CD4-positive, alpha-beta T cell (primary cell): Measurements from ENCODE around the gene OGFOD2. TPM values are rescaled to one million over a fixed set of nuclear protein-coding genes. Genes with fewer than 3 reads are reported as not detected.

ENCODE experiments used
- ATAC-seq: fragments of 200-7000 bp; cut with Tn5 transposase; one replicate; pipeline ENCODE4 v1.10.0; 2022; ENCODE audit warnings: mild to moderate bottlenecking; ENCODE audit not compliant: poor library complexity
- CTCF ChIA-PET: fragments of 350-600 bp; sonication (Branson Sonifier 250); formaldehyde crosslinking; loops from one replicate; lab custom pipeline; 2021; ENCODE audit warnings: antibody characterized with exemption, inconsistent platforms; lab: Charles Lee
- POLR2A ChIA-PET: fragments of 350-600 bp; sonication (Branson Sonifier 250); formaldehyde crosslinking; loops from one replicate; lab custom pipeline; 2021; ENCODE audit warnings: antibody characterized with exemption, inconsistent platforms; lab: Charles Lee
- DNase-seq, 14 experiments: peaks; one replicate each; pipeline ENCODE4 v3.0.0-alpha.2; 2013 to 2020; ENCODE audit warnings: mixed read lengths in 2 of 14
- H3K27ac ChIP-seq, 2 donors: one replicate each; pipeline versions ENCODE4 v1.5.1 to v1.7.0; 2013; ENCODE audit warnings: low read length in 2 of 2, low read depth in 1 of 2, mild to moderate bottlenecking in 1 of 2
- H3K27me3 ChIP-seq, 2 experiments: 1 replicate in 1 of 2; 2 replicates in 1 of 2; pipeline versions ENCODE4 v1.6.1 to v1.7.0; 2013; ENCODE audit warnings: low read length in 2 of 2, control low read depth in 1 of 2, mild to moderate bottlenecking in 1 of 2, moderate library complexity in 1 of 2; ENCODE audit not compliant: insufficient read depth in 2 of 2, control insufficient read depth in 1 of 2
- H3K36me3 ChIP-seq: one replicate; pipeline ENCODE4 v1.6.1; 2013; ENCODE audit warnings: low read length, control low read depth; ENCODE audit not compliant: insufficient read depth
- H3K4me1 ChIP-seq: one replicate; pipeline ENCODE4 v1.6.1; 2013; ENCODE audit warnings: low read length, control low read depth; ENCODE audit not compliant: insufficient read depth
- H3K4me3 ChIP-seq: one replicate; pipeline ENCODE4 v1.5.1; 2013; ENCODE audit warnings: mild to moderate bottlenecking, low read length, moderate library complexity
- H3K9me3 ChIP-seq, 2 experiments: 1 replicate in 1 of 2; 2 replicates in 1 of 2; pipeline versions ENCODE4 v1.6.1 to v1.7.0; 2013; ENCODE audit warnings: low read length in 2 of 2, mild to moderate bottlenecking in 2 of 2, control low read depth in 1 of 2, moderate library complexity in 1 of 2; ENCODE audit not compliant: control insufficient read depth in 1 of 2, insufficient read depth in 1 of 2
- H3K27ac Mint-ChIP-seq: one replicate; pipeline ENCODE4 v1.8.0; 2020; ENCODE audit warnings: mixed read lengths
- H3K27me3 Mint-ChIP-seq: one replicate; pipeline ENCODE4 v1.8.0; 2021; ENCODE audit warnings: mixed read lengths
- H3K36me3 Mint-ChIP-seq: one replicate; pipeline ENCODE4 v1.8.0; 2021; ENCODE audit warnings: low read depth, mixed read lengths
- H3K4me1 Mint-ChIP-seq: one replicate; pipeline ENCODE4 v1.8.0; 2021; ENCODE audit warnings: low read depth, mixed read lengths
- H3K4me3 Mint-ChIP-seq: one replicate; pipeline ENCODE4 v1.8.0; 2020; ENCODE audit warnings: mild to moderate bottlenecking, mixed read lengths
- H3K9me3 Mint-ChIP-seq: one replicate; pipeline ENCODE4 v1.8.0; 2020; ENCODE audit warnings: mixed read lengths
- intact Hi-C, 2 experiments: fragments of 100-400 bp; cut with DNase I in 1 of 2; cut with micrococcal nuclease in 1 of 2; formaldehyde crosslinking; loops; one replicate each; pipeline versions ENCODE4 v1.15.1 to v1.9.0; 2023 to 2025; cut with DNase I, micrococcal nuclease
- total RNA-seq, 174 experiments: library from RNA in 2 of 174; stranded (reverse) in 2 of 174; gene quantifications; one replicate each; pipeline ENCODE4 v1.2.3 and lab custom pipeline; 2021 to 2026
- TF ChIP-seq, protein P1 (sequence below): fragments of 200-600 bp; IDR thresholded peaks from one replicate; pipeline ENCODE4 v1.8.0; 2022; ENCODE audit warnings: antibody characterized with exemption, mild to moderate bottlenecking

Gene OGFOD2
- total RNA-seq, 2 experiments from 2014 or later = 12.0 to 14.9 TPM

GRCh38 chr12:123001464-123001863 is 26.4 kb downstream of the OGFOD2 start:
- ChIA-PET POLR2A (no interaction called here), CTCF (no interaction called here)
- no peak overlapping the region for H3K4me3 Mint-ChIP-seq
- H3K36me3 Mint-ChIP-seq = peaks cover 39% of the 10 kb centered on the region
- H3K36me3 ChIP-seq = peaks cover 31% of the 10 kb centered on the region
- no peaks in the 10 kb centered on the region for H3K27me3 Mint-ChIP-seq
- H3K4me1 Mint-ChIP-seq = no peaks in the 10 kb centered on the region
- no peaks in the 10 kb centered on the region for H3K27me3 ChIP-seq
- H3K4me1 ChIP-seq = no peaks in the 10 kb centered on the region
- no peak overlapping the region for H3K4me3 ChIP-seq
- no peaks in the 10 kb centered on the region for H3K9me3 ChIP-seq
- TF ChIP-seq, protein P1, sequence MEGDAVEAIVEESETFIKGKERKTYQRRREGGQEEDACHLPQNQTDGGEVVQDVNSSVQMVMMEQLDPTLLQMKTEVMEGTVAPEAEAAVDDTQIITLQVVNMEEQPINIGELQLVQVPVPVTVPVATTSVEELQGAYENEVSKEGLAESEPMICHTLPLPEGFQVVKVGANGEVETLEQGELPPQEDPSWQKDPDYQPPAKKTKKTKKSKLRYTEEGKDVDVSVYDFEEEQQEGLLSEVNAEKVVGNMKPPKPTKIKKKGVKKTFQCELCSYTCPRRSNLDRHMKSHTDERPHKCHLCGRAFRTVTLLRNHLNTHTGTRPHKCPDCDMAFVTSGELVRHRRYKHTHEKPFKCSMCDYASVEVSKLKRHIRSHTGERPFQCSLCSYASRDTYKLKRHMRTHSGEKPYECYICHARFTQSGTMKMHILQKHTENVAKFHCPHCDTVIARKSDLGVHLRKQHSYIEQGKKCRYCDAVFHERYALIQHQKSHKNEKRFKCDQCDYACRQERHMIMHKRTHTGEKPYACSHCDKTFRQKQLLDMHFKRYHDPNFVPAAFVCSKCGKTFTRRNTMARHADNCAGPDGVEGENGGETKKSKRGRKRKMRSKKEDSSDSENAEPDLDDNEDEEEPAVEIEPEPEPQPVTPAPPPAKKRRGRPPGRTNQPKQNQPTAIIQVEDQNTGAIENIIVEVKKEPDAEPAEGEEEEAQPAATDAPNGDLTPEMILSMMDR = no peak
- no peaks in the 10 kb centered on the region for H3K9me3 Mint-ChIP-seq
- intact Hi-C loops = no loop called here
- DNase-seq (no peak), ATAC-seq (no peak)
- no peak overlapping the region for H3K27ac ChIP-seq
- H3K27ac Mint-ChIP-seq = no peak overlapping the region

GRCh38 chr12:123003257-123003656 is 28.2 kb downstream of the OGFOD2 start:
- Histone ChIP-seq H3K27me3 (no peaks in the 10 kb centered on the region), H3K27ac (no peak overlapping the region), H3K4me3 (no peak overlapping the region), H3K36me3 (peaks cover 27% of the 10 kb centered on the region), H3K9me3 (no peaks in the 10 kb centered on the region), H3K4me1 (no peaks in the 10 kb centered on the region)
- TF ChIP-seq, protein P1 = no peak
- H3K4me1 Mint-ChIP-seq = no peaks in the 10 kb centered on the region
- H3K9me3 Mint-ChIP-seq = no peaks in the 10 kb centered on the region
- intact Hi-C loops = no loop called here
- DNase-seq = no peak
- H3K4me3 Mint-ChIP-seq = no peak overlapping the region
- ATAC-seq = no peak
- peaks cover 55% of the 10 kb centered on the region for H3K36me3 Mint-ChIP-seq
- H3K27me3 Mint-ChIP-seq = no peaks in the 10 kb centered on the region
- H3K27ac Mint-ChIP-seq = peak overlapping the region; percentile 6
- POLR2A ChIA-PET = interaction anchor here (0.6 kb wide), 1 partner anchor 235 kb away, joined by 4 read pairs; no protein-coding TSS in a partner anchor
- CTCF ChIA-PET = no interaction called here

DNA sequence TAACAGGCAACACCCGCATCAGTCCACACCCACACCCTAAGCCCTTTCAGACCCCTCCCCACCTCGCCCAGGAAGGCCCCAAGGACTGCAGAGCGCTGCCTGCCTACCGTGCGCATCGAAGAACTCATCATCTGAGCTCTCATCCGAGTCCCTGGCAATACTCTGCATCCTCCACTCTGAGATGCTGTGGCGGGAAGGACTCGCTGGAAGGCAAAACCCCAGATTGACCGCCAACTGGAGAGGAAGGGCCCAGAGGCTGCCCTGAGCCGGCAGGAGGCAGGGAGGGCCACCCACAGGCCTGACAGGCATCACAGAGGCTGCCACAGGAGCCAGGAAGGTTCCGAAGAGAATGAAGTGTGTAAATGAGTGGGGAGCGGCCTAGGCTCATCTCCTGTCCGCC is 29.2 kb downstream of the OGFOD2 start:
- intact Hi-C loops = no loop called here
- DNase-seq = no peak
- H3K27ac ChIP-seq = no peak overlapping the region
- peaks cover 37% of the 10 kb centered on the region for H3K36me3 ChIP-seq
- H3K4me3 ChIP-seq = no peak overlapping the region
- H3K9me3 ChIP-seq = no peaks in the 10 kb centered on the region
- Mint-ChIP-seq H3K36me3 (peaks cover 63% of the 10 kb centered on the region), H3K4me1 (no peaks in the 10 kb centered on the region), H3K9me3 (no peaks in the 10 kb centered on the region), H3K27ac (no peak overlapping the region), H3K27me3 (no peaks in the 10 kb centered on the region), H3K4me3 (no peak overlapping the region)
- TF ChIP-seq, protein P1 = no peak
- no peaks in the 10 kb centered on the region for H3K4me1 ChIP-seq
- POLR2A ChIA-PET = no interaction called here
- CTCF ChIA-PET = no interaction called here
- no peaks in the 10 kb centered on the region for H3K27me3 ChIP-seq
- no peak for ATAC-seq
